DND-41 (cell line): Measurements from ENCODE around the gene NXN.

Source experiments
- ATAC-seq: fragments of 200-7000 bp; cut with Tn5 transposase; 3 replicates; pipeline ENCODE4 v1.9.1; 2021; ENCODE audit warnings: low read depth; ENCODE audit not compliant: insufficient read depth
- DNase-seq: peaks from one replicate; pipeline ENCODE4 v3.0.0-alpha.2; 2020
- H2AFZ ChIP-seq: 2 replicates; pipeline ENCODE4 v1.6.0; 2012; ENCODE audit warnings: low read depth, low read length
- H3K27ac ChIP-seq: 2 replicates; pipeline ENCODE4 v1.5.1; 2012; ENCODE audit warnings: low read length, inconsistent platforms
- H3K27me3 ChIP-seq: fragments of 200-600 bp; sonication (generic); 2 replicates; pipeline ENCODE4 v1.6.0; 2012; ENCODE audit warnings: low read length, mild to moderate bottlenecking, inconsistent platforms; ENCODE audit not compliant: insufficient read depth, poor library complexity
- H3K36me3 ChIP-seq: 2 replicates; pipeline ENCODE4 v1.5.1; 2012; ENCODE audit warnings: low read length, inconsistent platforms; ENCODE audit not compliant: insufficient read depth
- H3K4me1 ChIP-seq: 2 replicates; pipeline ENCODE4 v1.5.1; 2012; ENCODE audit warnings: mild to moderate bottlenecking, low read length; ENCODE audit not compliant: insufficient read depth
- H3K4me2 ChIP-seq: 2 replicates; pipeline ENCODE4 v1.6.0; 2012; ENCODE audit warnings: mild to moderate bottlenecking, moderate library complexity, low read length, inconsistent platforms; ENCODE audit not compliant: insufficient read depth
- H3K4me3 ChIP-seq, 2 experiments: fragments of 200-600 bp in 1 of 2; shearing (Covaris generic) in 1 of 2; 2 replicates each; pipeline ENCODE4 v1.5.1; 2012 to 2016; ENCODE audit warnings: inconsistent platforms in 2 of 2, low read length in 2 of 2, mild to moderate bottlenecking in 2 of 2, low read depth in 1 of 2, moderate library complexity in 1 of 2
- H3K79me2 ChIP-seq: 2 replicates; pipeline ENCODE4 v1.6.0; 2012; ENCODE audit warnings: low read length, inconsistent platforms; ENCODE audit not compliant: insufficient read depth
- H3K9ac ChIP-seq: 2 replicates; pipeline ENCODE4 v1.6.0; 2012; ENCODE audit warnings: low read depth, mild to moderate bottlenecking, inconsistent platforms, low read length, moderate library complexity
- H3K9me3 ChIP-seq: 2 replicates; pipeline ENCODE4 v1.5.1; 2012; ENCODE audit warnings: low read length, moderate library complexity, mild to moderate bottlenecking, inconsistent platforms; ENCODE audit not compliant: insufficient read depth, severe bottlenecking
- H4K20me1 ChIP-seq: 2 replicates; pipeline ENCODE4 v1.6.0; 2012; ENCODE audit warnings: low read length; ENCODE audit not compliant: insufficient read depth
- CTCF ChIP-seq: IDR thresholded peaks from 2 replicates; pipeline ENCODE4 v1.5.1; 2012; ENCODE audit warnings: borderline replicate concordance, low read length, moderate library complexity, mild to moderate bottlenecking; ENCODE audit not compliant: poor library complexity, severe bottlenecking; ENCODE audit errors: extremely low read depth
- EZH2 ChIP-seq: IDR thresholded peaks from 3 replicates; pipeline ENCODE4 v1.6.1; 2012; ENCODE audit warnings: borderline replicate concordance, low read depth, mild to moderate bottlenecking, moderate library complexity, low read length, inconsistent platforms; ENCODE audit not compliant: severe bottlenecking

Gene NXN

GRCh38 chr17:987931-988330, 8.4 kb upstream of the NXN start:
- Histone ChIP-seq H3K9ac (no peak overlapping the region), H3K4me3 (no peak overlapping the region), H3K27ac (no peak overlapping the region), H3K4me2 (no peak overlapping the region), H4K20me1 (no peaks in the 10 kb centered on the region), H3K27me3 (no peaks in the 10 kb centered on the region), H3K4me1 (no peaks in the 10 kb centered on the region), H3K9me3 (peaks cover 2% of the 10 kb centered on the region), H3K36me3 (no peaks in the 10 kb centered on the region), H3K79me2 (no peaks in the 10 kb centered on the region), H2AFZ (no peak overlapping the region)
- DNase-seq (no peak), ATAC-seq (no peak)
- TF ChIP-seq EZH2 = no peak
- no peak for TF ChIP-seq CTCF

- DNase-seq (no peak), ATAC-seq (no peak)
- Histone ChIP-seq H2AFZ (no peak overlapping the region), H3K4me3 (no peak overlapping the region), H4K20me1 (no peaks in the 10 kb centered on the region), H3K36me3 (no peaks in the 10 kb centered on the region), H3K27ac (no peak overlapping the region), H3K9me3 (no peaks in the 10 kb centered on the region), H3K27me3 (no peaks in the 10 kb centered on the region), H3K79me2 (no peaks in the 10 kb centered on the region), H3K4me2 (no peak overlapping the region), H3K9ac (no peak overlapping the region), H3K4me1 (peaks cover under 1% of the 10 kb centered on the region)
- TF ChIP-seq EZH2 (no peak), CTCF (no peak)
Observed at GRCh38 chr17:986322-986929, 6.8 kb upstream of the NXN start.

GRCh38 chr17:983921-984320, 4.3 kb upstream of the NXN start:
- Histone ChIP-seq H4K20me1 (no peaks in the 10 kb centered on the region; the same call in 1 of the 2 replicates), H3K4me3 (no peak overlapping the region), H3K79me2 (no peaks in the 10 kb centered on the region), H3K36me3 (no peaks in the 10 kb centered on the region), H3K4me1 (peaks cover 22% of the 10 kb centered on the region), H3K9ac (no peak overlapping the region), H2AFZ (no peak overlapping the region), H3K9me3 (no peaks in the 10 kb centered on the region), H3K4me2 (no peak overlapping the region), H3K27ac (no peak overlapping the region), H3K27me3 (no peaks in the 10 kb centered on the region)
- no peak for TF ChIP-seq EZH2
- no peak for TF ChIP-seq CTCF
- DNase-seq (no peak), ATAC-seq (no peak)
